Omental fat pad (tissue), 4 donors: Measurements from ENCODE around the gene CATSPER3. TPM values are rescaled to one million over a fixed set of nuclear protein-coding genes. Genes with fewer than 3 reads are reported as not detected.

Source experiments
- ATAC-seq: fragments of 150-250 bp; one replicate; pipeline ENCODE4 v1.9.1; 2016; ENCODE audit warnings: mild to moderate bottlenecking, moderate library complexity; ENCODE audit not compliant: low FRiP score
- DNase-seq: peaks from one replicate; pipeline ENCODE4 v3.0.0-alpha.2; 2019; ENCODE audit warnings: low spot score
- total RNA-seq, 4 donors: library from RNA; depleted of rRNA; stranded (reverse); fragments of >200 nt; gene quantifications; one replicate each; pipeline ENCODE4 v1.1.0, GENCODE V29; 2016
- TF ChIP-seq, protein P1 (sequence below), 3 donors: fragments of 450-650 bp; IDR thresholded peaks; one replicate each; pipeline ENCODE4 v1.5.1; 2016 to 2017; ENCODE audit warnings: antibody characterized with exemption in 3 of 3, mild to moderate bottlenecking in 3 of 3, moderate library complexity in 2 of 3

Gene CATSPER3
- total RNA-seq, 4 donors from 2014 or later, result 0.46 to 0.48 TPM; not detected in 2

DNA sequence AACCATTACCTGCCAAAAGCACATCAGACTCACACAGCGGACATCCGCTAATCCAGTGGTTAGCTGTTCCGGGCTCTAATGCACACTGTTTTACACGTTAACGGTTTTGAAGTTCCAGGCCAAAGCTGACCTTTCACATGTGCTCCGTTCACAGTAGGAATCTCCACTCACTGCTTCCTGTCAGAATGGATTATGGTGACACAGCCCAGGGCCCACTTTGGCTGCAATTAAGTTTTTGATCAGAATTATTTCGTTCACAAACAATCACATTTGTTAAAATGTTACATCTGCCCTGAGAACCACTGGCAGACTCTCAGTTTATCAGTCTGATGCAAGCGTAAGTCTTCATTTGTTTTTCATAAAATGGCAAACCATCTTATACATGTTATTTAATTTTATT, 30.2 kb upstream of the CATSPER3 start:
- no peak for ATAC-seq
- DNase-seq, result no peak
- TF ChIP-seq, protein P1, sequence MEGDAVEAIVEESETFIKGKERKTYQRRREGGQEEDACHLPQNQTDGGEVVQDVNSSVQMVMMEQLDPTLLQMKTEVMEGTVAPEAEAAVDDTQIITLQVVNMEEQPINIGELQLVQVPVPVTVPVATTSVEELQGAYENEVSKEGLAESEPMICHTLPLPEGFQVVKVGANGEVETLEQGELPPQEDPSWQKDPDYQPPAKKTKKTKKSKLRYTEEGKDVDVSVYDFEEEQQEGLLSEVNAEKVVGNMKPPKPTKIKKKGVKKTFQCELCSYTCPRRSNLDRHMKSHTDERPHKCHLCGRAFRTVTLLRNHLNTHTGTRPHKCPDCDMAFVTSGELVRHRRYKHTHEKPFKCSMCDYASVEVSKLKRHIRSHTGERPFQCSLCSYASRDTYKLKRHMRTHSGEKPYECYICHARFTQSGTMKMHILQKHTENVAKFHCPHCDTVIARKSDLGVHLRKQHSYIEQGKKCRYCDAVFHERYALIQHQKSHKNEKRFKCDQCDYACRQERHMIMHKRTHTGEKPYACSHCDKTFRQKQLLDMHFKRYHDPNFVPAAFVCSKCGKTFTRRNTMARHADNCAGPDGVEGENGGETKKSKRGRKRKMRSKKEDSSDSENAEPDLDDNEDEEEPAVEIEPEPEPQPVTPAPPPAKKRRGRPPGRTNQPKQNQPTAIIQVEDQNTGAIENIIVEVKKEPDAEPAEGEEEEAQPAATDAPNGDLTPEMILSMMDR (IDR thresholded peaks at IDR 0.05), result no peak

DNA sequence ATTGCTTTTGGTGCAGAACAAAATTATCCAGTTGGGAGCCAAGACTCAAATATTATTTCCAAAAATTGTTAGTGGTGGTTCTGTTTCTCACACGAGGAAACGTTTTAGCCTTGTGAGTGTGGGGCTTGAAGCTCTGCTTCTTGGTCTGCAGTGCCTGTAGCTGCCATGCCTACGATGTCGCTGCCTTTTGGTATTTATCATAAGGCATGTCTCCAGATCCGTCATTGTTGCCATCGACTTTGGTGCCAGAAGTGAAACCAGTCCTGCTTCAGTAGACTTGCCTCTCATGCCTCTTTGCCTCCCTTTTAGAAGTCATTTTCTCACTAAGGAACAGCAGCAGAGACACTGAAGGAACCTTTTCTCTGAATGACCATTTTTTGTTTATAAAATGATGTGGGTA, 29.7 kb upstream of the CATSPER3 start:
- no peak for ATAC-seq
- TF ChIP-seq, protein P1 (IDR thresholded peaks at IDR 0.05), result no peak
- no peak for DNase-seq

DNA sequence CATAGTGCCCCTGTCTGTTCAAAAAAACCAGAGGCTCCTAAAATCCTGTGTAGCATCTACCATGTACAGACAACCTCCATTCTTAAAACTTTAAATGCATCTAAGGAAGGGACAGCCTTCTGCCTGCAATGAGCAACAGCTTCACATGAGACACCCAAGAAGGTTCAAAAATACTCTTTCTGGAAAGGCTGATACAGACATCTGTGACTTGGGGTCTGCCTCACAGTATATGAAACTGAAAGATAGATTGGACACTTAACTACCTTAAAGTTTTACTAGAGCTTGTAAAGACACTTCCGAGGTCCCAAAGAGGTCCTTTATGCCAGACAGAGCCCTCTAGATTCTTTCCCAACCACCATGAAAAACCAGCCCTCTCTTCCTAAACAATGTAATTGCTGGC, 28.2 kb upstream of the CATSPER3 start:
- TF ChIP-seq, protein P1 (IDR thresholded peaks at IDR 0.05), result no peak
- no peak for ATAC-seq
- DNase-seq, result no peak

DNA sequence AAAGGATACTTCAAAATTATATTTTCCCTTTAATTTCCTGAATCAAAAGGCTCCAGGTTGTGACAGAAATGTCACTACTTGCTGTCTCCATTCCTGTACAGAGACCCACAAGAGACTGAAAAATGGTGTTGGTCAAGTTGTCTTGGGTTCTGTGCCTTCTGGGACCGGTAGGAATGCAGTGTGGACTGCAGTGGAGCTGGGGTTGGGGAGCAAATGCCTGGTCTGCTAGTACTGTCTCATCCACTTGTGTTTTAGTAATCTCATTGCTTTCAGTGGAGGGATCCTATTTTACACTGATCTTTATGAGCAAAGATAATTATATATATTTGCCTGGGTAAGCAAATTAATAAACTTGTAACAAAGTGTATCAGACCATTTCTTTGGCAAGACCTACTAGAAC, 24.2 kb upstream of the CATSPER3 start:
- TF ChIP-seq, protein P1 (IDR thresholded peaks at IDR 0.05), result no peak
- ATAC-seq (no peak), DNase-seq (no peak)

DNA sequence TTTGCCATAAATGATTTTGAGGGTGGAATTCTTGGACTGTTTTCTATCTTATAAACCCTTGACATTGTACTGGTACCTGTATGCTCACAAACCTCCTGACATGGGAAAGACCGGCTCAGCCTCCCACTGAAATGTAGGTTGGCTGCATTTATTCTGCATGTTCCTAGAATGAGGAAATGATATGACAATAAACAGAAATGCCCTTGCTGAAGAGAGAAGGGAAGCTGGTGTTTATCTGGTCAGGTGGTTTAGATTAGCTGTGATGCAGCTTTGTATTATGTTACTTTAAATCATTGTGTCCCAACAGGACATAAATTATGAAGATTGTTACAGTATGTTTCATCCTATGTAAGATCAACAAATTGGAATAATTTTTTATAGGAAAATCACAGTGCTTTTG, 23.1 kb upstream of the CATSPER3 start:
- DNase-seq (no peak), ATAC-seq (no peak)
- TF ChIP-seq, protein P1 (IDR thresholded peaks at IDR 0.05), result no peak

DNA sequence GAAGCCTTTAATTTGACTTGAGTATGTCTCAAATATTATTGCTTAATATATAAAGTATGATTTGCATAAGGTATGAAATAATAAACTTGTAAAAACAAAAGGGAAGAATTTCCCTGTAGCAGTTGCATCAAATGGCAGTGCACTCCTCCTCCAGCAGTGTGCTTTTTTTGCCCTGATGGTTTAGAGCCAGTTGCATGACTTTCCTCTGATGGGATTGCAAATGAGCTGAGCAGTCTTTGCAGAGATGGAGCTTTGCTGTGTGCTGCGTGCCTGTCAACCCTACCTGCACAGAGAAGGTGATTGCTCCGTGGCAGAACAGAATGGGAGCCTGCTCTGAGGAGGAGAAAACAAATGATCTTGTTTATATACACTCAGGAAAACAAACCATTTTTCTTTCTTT, 22.7 kb upstream of the CATSPER3 start:
- DNase-seq (no peak), ATAC-seq (no peak)
- TF ChIP-seq, protein P1 (IDR thresholded peaks at IDR 0.05), result no peak

DNA sequence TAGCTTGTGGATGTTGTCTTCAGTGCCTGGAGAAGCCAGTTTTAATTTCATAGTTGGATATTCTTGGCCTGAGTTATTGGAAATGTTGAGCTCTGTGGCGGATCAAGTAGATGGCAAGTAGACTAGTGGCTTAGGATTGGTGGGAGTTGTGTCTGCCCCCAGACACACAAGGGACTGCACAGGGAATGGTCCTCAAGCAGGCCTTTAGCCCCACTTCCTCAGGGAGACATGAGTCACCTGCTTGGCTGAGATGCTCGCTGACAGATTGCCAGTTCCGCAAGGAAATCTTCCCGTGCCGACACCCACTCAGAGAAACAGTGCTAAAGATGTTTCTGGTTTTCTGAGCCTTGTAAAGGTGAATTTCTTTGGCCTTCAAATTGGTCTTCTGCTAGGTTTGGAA, 18.8 kb upstream of the CATSPER3 start:
- TF ChIP-seq, protein P1 (IDR thresholded peaks at IDR 0.05), result no peak
- ATAC-seq, result no peak
- no peak for DNase-seq
